ENCODE data around the gene TAS2R1.

- TF ChIP-seq CTCF (IDR thresholded peaks at IDR 0.05) (no peak), EZH2 (IDR thresholded peaks at IDR 0.05) (no peak)
These were observed 31.3 kb upstream of the TAS2R1 start for GRCh38 chr5:9661316-9662015.

Measured in neural progenitor cell (in vitro differentiated cells).